ENCODE measurements around the gene TFPI. TPM values are rescaled to one million over a fixed set of nuclear protein-coding genes. Genes with fewer than 3 reads are reported as not detected.

TFPI gene
- total RNA-seq, 1 donor from 2014 or later, result 17.5 TPM

DNA sequence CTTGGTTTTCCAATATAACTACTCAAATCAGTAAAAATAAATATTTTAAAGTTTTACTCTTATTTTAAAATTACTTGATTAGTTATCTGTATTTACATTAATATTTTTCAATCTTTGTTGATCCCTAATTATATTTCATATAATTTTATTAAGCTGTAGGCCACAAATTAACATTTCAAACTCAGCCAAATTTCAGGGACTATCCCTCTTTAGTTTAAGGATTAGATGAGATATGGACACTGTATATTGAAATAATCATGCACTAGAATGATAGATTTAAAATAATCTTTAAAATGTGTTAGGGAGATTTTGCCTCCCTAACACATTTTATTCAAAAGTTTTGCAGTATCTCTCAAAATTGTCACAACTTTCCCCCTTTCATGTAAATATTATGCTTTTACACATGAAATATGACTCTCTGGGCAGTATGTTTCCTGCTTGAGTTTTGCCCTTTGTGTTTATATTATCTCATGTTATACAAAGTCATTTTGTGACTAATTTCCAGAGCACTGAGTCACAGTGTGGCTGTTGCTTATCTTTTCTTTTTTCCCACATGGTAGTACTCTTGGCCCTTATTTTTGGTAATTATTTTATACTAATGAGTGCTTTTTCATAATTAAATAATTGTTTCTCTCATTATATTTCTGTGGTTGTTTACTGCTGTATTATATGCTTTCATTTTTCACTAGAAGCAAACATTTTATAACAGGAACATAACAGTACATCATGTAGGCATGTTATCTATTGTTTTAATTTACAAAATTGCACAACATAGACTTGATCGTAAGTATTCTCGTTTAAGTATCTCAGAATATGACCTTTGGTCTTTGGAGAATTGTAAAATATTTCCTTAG lies 1.2 kb downstream of the TFPI start:
- TF ChIP-seq CTCF (IDR thresholded peaks at IDR 0.05; ENCODE audit: unreplicated experiment), result no peak
- Mint-ChIP-seq H3K4me3 (ENCODE audit: low read depth) (peak overlapping the region; percentile 58), H3K27me3 (no peaks in the 10 kb centered on the region), H3K9me3 (ENCODE audit: low read depth) (peaks cover 4% of the 10 kb centered on the region), H3K36me3 (ENCODE audit: insufficient read depth) (no peaks in the 10 kb centered on the region), H3K27ac (peak overlapping the region; percentile 77), H3K4me1 (ENCODE audit: low read depth) (peaks cover 42% of the 10 kb centered on the region)
- DNase-seq (ENCODE audit: low spot score, unreplicated experiment), result no peak

- Mint-ChIP-seq H3K9me3 (ENCODE audit: low read depth) (peaks cover 4% of the 10 kb centered on the region), H3K27ac (no peak overlapping the region), H3K36me3 (ENCODE audit: insufficient read depth) (no peaks in the 10 kb centered on the region), H3K27me3 (no peaks in the 10 kb centered on the region), H3K4me3 (ENCODE audit: low read depth) (no peak overlapping the region), H3K4me1 (ENCODE audit: low read depth) (peaks cover 45% of the 10 kb centered on the region)
- DNase-seq (ENCODE audit: low spot score, unreplicated experiment), result no peak
- no peak for TF ChIP-seq CTCF (IDR thresholded peaks at IDR 0.05; ENCODE audit: unreplicated experiment)
These were observed 1.9 kb downstream of the TFPI start for GRCh38 chr2:187552381-187552780.

DNA sequence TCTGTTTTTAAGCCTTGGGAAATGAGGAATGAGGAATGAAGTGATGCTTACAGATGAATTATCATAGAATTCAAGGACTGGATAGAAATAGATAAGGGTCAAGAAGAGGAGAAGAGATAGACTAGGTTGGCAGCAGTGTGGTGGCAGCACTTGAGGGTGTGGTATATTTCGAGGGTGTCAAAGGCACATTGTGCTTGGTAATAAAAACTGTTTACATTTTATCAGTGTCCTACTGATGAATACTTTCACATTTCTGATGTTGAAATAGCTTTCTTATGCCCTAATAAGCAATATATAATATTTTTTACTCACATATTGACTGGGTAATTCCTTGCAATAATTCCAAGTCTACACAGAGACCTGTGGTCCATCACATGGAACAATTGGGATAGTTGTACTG lies 3.4 kb downstream of the TFPI start:
- Mint-ChIP-seq H3K27ac (no peak overlapping the region), H3K27me3 (no peaks in the 10 kb centered on the region), H3K36me3 (ENCODE audit: insufficient read depth) (no peaks in the 10 kb centered on the region), H3K9me3 (ENCODE audit: low read depth) (peaks cover 4% of the 10 kb centered on the region), H3K4me1 (ENCODE audit: low read depth) (peaks cover 57% of the 10 kb centered on the region), H3K4me3 (ENCODE audit: low read depth) (no peak overlapping the region)
- no peak for TF ChIP-seq CTCF (IDR thresholded peaks at IDR 0.05; ENCODE audit: unreplicated experiment)
- no peak for DNase-seq (ENCODE audit: low spot score, unreplicated experiment)

DNA sequence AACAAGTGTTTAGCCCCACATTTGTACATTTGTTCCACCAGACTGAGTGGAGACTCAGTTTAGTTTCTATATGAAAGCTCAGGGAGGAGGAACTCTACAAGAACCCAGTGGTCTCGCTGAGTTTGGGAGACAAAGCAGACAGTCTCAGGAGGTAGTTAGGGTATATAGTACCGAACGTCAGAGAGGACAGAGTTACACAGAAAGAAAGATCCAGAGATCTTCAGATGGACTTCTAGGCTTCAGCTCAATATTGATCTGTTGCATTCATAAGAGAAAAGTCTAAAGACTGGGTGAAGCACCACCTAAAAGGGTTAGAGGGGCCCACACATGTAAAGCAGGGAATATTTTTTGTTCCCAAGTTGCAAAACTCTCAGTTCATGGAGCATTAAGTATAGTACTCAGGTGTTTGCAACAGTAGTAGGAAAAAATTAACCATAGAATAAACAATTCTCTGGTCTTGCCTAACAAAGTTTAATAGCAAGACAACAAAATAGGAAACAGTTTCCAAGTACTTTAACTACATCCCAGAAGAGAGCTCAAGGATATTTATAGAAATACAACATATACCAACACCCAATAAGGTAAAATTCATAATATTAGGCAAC lies 4.2 kb downstream of the TFPI start:
- Mint-ChIP-seq H3K27ac (peak overlapping the region; percentile 94), H3K36me3 (ENCODE audit: insufficient read depth) (no peaks in the 10 kb centered on the region), H3K4me3 (ENCODE audit: low read depth) (peak overlapping the region; percentile 43), H3K27me3 (no peaks in the 10 kb centered on the region), H3K4me1 (ENCODE audit: low read depth) (peaks cover 59% of the 10 kb centered on the region), H3K9me3 (ENCODE audit: low read depth) (no peaks in the 10 kb centered on the region)
- DNase-seq (ENCODE audit: low spot score, unreplicated experiment), result no peak
- no peak for TF ChIP-seq CTCF (IDR thresholded peaks at IDR 0.05; ENCODE audit: unreplicated experiment)

DNA sequence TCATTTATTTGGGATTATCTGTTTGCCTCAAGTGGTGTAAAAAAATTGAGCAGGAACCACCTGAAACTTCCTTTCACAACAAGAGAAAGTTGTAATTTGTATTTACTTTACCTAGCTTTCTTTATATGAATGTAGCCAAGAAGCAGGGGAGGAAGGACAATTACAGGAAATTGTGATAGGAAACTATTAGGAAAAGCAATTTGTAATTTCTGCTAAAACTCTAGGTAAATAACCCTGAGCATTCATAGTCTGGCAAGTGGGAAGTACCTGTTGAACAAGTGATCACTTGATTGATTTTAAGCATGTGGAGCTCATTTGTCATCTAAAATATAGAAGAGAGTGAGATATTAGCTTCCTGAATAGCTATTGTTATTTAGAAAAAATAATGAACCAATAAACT lies 5.0 kb downstream of the TFPI start:
- no peak for TF ChIP-seq CTCF (IDR thresholded peaks at IDR 0.05; ENCODE audit: unreplicated experiment)
- no peaks in the 10 kb centered on the region for H3K27me3 Mint-ChIP-seq
- no peak overlapping the region for H3K27ac Mint-ChIP-seq
- H3K36me3 Mint-ChIP-seq (ENCODE audit: insufficient read depth), result no peaks in the 10 kb centered on the region
- DNase-seq (ENCODE audit: low spot score, unreplicated experiment), result no peak
- peaks cover 62% of the 10 kb centered on the region for H3K4me1 Mint-ChIP-seq (ENCODE audit: low read depth)
- no peak overlapping the region for H3K4me3 Mint-ChIP-seq (ENCODE audit: low read depth)
- H3K9me3 Mint-ChIP-seq (ENCODE audit: low read depth), result no peaks in the 10 kb centered on the region

Measured in progenitor cell of endocrine pancreas (in vitro differentiated cells).